Measurements from ENCODE around the gene KLF11.

The KLF11 gene

DNA sequence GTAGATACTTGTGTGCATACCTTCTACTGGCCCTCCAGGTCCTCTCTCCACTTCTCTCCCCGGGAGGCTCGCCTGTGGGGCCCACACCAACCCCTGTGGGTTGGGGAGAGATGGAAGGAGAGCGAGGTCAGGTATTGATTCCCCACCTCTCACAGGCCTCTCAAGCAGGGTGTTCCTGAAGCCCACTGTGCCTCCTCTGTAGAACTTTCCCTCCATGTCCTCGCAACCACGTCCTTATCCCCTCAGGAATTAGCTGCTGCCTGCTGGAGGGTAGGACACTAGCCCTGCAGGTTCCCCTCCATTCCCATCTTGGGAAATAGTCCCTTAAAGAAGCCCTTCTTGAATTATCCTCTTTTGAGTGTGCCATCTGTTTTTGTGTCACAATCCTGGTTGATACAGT lies 38.9 kb upstream of the KLF11 start:
- CTCF ChIA-PET = no interaction called here
- POLR2A ChIA-PET (ENCODE audit: low non-redundant PET) = no interaction called here
- H3K27ac ChIP-seq = no peak overlapping the region
- TF ChIP-seq, protein P1, sequence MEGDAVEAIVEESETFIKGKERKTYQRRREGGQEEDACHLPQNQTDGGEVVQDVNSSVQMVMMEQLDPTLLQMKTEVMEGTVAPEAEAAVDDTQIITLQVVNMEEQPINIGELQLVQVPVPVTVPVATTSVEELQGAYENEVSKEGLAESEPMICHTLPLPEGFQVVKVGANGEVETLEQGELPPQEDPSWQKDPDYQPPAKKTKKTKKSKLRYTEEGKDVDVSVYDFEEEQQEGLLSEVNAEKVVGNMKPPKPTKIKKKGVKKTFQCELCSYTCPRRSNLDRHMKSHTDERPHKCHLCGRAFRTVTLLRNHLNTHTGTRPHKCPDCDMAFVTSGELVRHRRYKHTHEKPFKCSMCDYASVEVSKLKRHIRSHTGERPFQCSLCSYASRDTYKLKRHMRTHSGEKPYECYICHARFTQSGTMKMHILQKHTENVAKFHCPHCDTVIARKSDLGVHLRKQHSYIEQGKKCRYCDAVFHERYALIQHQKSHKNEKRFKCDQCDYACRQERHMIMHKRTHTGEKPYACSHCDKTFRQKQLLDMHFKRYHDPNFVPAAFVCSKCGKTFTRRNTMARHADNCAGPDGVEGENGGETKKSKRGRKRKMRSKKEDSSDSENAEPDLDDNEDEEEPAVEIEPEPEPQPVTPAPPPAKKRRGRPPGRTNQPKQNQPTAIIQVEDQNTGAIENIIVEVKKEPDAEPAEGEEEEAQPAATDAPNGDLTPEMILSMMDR (conservative IDR thresholded peaks at IDR 0.05; ENCODE audit: low read depth) = no peak
- DNase-seq (ENCODE audit: low spot score) = no peak

DNA sequence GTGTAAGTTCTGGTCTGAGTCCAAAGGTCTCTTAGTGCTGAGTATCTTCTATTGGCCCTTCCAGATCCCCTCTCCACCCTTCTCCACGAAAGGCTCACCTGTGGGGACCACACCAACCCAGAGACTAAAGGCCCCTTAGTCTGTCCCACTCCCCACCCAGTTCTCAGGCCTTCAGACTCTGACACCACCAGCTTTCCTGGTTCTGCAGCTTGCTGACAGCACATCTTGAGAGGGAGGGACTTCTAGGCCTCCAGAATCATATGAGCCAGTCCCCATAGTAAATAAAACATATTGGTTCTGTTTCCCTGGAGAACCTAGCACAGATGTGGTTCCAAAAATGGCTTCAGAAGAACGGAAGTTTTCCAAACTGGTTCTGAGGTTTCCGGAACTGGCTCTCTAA lies 38.5 kb upstream of the KLF11 start:
- no peak overlapping the region for H3K27ac ChIP-seq
- CTCF ChIA-PET = interaction anchor here (0.5 kb wide), 1 partner anchor 428 kb away, joined by 3 read pairs; no protein-coding TSS in a partner anchor
- DNase-seq (ENCODE audit: low spot score) = no peak
- TF ChIP-seq, protein P1 (conservative IDR thresholded peaks at IDR 0.05; ENCODE audit: low read depth) = no peak
- POLR2A ChIA-PET (ENCODE audit: low non-redundant PET) = no interaction called here

DNA sequence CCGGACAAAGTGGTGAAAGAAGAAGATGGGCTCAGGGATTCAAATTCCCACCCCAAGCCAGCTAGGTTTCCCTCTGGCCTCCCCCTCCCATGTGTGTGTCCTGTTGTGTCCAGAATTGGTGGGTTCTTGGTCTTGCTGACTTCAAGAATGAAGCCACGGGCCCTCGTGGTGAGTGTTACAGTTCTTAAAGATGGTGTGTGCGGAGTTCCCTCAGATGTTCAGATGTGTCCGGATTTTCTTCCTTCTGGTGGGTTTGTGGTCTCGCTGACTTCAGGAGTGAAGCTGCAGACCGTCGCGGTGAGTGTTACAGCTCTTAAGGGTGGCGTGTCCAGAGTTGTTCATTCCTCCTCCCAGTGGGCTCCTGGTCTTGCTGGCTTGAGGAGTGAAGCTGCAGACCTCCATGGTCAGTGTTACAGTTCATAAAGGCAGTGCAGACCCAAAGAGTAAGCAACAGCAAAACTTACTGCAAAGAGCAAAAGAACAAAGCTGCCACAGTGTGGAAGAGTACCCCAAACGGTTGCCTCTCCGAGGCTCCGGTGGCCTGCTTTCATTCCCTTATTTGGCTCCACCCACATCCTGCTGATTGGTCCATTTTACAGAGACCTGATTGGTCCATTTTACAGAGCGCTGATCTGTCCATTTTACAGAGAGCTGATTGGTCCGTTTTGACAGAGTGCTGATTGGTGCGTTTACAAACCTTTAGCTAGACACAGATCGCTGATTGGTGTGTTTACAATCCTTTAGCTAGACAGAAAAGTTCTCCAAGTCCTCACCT lies 37.7 kb upstream of the KLF11 start:
- ChIA-PET CTCF (interaction anchor here (0.5 to 1.1 kb wide), 3 partner anchors 23 to 427 kb away, joined by 3 to 4 read pairs (median 4); no protein-coding TSS in a partner anchor), POLR2A (ENCODE audit: low non-redundant PET) (no interaction called here)
- no peak for DNase-seq (ENCODE audit: low spot score)
- TF ChIP-seq, protein P1 (conservative IDR thresholded peaks at IDR 0.05; ENCODE audit: low read depth) = no peak
- no peak overlapping the region for H3K27ac ChIP-seq

DNA sequence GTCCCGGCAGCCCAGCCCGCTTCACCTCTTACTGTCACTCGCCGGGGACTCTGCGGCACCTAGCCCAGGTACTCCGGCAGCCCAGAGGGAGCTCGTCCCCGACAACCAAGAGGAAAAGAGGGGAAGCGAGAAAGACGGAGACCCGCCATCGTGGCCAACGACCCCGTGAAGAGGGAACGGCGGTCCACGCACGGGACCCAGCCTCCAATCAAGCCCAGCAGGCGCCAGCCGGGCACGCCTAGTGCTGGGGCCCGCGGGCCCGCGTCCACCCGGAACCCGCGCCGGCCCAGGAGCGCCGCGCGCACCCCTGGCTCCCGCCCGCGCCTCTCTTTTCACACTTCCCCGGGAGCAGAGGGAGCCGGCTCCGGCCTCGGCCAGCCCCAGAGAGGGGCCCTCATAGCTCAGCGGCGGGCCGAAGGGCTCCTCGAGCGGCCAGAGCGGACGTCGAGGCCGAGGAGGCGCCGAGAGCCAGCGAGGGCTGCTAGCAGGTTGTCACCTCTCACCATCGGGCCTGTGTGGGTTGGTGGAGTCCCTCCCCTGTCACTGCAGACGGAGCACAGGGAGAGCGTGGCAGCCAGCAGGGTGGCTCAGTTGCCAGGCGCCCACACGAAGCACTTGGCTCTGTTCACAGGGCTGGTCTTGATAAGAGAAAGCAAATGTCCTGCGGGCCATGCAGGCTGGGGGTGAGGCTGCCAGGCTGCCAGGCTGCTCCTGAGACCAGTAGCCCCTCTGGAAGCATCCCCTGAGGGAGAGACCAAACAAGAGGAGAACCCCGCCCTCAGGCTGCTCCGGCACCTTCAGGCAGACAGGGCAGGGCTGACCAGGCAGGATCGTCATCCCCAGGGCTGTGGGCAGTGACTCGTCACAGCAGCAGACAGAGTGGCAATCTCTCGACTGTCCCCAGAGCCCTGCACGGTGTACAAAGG lies 36.9 kb upstream of the KLF11 start:
- TF ChIP-seq, protein P1 (conservative IDR thresholded peaks at IDR 0.05; ENCODE audit: low read depth) = no peak
- CTCF ChIA-PET = interaction anchor here (0.7 to 1.1 kb wide), 2 partner anchors 22 to 192 kb away, joined by 4 read pairs; no protein-coding TSS in a partner anchor
- POLR2A ChIA-PET (ENCODE audit: low non-redundant PET) = no interaction called here
- DNase-seq (ENCODE audit: low spot score) = no peak
- H3K27ac ChIP-seq = no peak overlapping the region

DNA sequence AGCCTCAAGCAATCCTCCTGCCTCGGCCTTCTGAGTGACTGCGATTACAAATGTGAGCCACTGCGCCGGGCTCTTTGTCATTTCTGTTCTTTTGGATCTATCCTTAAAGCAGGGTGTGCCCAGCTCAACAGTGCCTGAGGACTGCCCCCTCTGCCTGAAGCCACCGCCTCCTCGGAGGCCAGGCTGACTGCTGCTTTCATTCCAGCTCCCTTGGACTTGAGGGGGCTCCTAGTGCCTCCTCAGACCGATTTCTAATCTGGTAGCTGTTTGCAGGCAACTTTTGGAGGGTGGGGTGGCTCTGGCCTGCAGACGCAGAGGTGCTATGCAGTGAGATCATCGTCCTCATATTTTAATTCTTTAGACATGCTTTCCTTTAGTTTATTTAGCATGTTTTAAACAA lies 35.9 kb upstream of the KLF11 start:
- CTCF ChIA-PET = no interaction called here

More for the DNA sequence above, 35.9 kb upstream of the KLF11 start:
- POLR2A ChIA-PET (ENCODE audit: low non-redundant PET) = no interaction called here
- DNase-seq (ENCODE audit: low spot score) = no peak
- H3K27ac ChIP-seq = no peak overlapping the region
- TF ChIP-seq, protein P1 (conservative IDR thresholded peaks at IDR 0.05; ENCODE audit: low read depth) = no peak

Data from RWPE1 (cell line).